NCI-H187 treated with DMSO at 0.1 percent for 48 hours (cell line): ENCODE results near the gene USO1.
A peak's percentile ranks its signal among the peaks of the same experiment; 100 is the strongest.
"Not testable (repeated sequence)": the region's sequence is repeated elsewhere in the genome, so short reads cannot be mapped to it uniquely, and the experiment has no call there.

Experiments used
- DNase-seq: peaks from one replicate; lab custom pipeline; 2025; lab: John Stamatoyannopoulos, UW

The USO1 gene

GRCh38 chr4:75724066-75724866 is at the start of gene USO1:
Gene USO1 (plus strand): TSS chr4:75724577. CDS start chr4:75724820, 243 bp downstream.
- peak; percentile 93 for DNase-seq

- DNase-seq = no peak
These were observed 49.3 kb upstream of the USO1 start for GRCh38 chr4:75675004-75675531.

GRCh38 chr4:75678473-75678872 is 45.9 kb upstream of the USO1 start:
- no peak for DNase-seq

GRCh38 chr4:75678965-75679364 is 45.4 kb upstream of the USO1 start:
- DNase-seq = no peak

- DNase-seq = no peak
These were observed 44.4 kb upstream of the USO1 start for GRCh38 chr4:75679876-75680575.

GRCh38 chr4:75683482-75684155 is 40.8 kb upstream of the USO1 start:
- no peak for DNase-seq

GRCh38 chr4:75685546-75686189 is 38.7 kb upstream of the USO1 start:
- no peak for DNase-seq

GRCh38 chr4:75686346-75686745 is 38.0 kb upstream of the USO1 start:
- no peak for DNase-seq

- not testable (repeated sequence) for DNase-seq
These were observed 37.3 kb upstream of the USO1 start for GRCh38 chr4:75687125-75687524.

GRCh38 chr4:75692066-75692465 is 32.3 kb upstream of the USO1 start:
- not testable (repeated sequence) for DNase-seq

GRCh38 chr4:75696071-75696470 is 28.3 kb upstream of the USO1 start:
- no peak for DNase-seq

- DNase-seq = no peak
These were observed 27.8 kb upstream of the USO1 start for GRCh38 chr4:75696581-75696980.

GRCh38 chr4:75698162-75698962 is 26.0 kb upstream of the USO1 start:
- no peak for DNase-seq

- no peak for DNase-seq
These were observed 25.5 kb upstream of the USO1 start for GRCh38 chr4:75698963-75699228.

- no peak for DNase-seq
These were observed 25.1 kb upstream of the USO1 start for GRCh38 chr4:75699299-75699698.

GRCh38 chr4:75702919-75703411 is 21.4 kb upstream of the USO1 start:
- DNase-seq = no peak

- DNase-seq = no peak
These were observed 19.0 kb upstream of the USO1 start for GRCh38 chr4:75705198-75705977.

- no peak for DNase-seq
These were observed 16.1 kb upstream of the USO1 start for GRCh38 chr4:75708218-75708691.

- no peak for DNase-seq
These were observed 14.1 kb upstream of the USO1 start for GRCh38 chr4:75710246-75710645.

- no peak for DNase-seq
These were observed 10.4 kb upstream of the USO1 start for GRCh38 chr4:75714011-75714410.
